HG03196 (cell line): Measurements from ENCODE around the gene FAM240A.
"Not testable (repeated sequence)": the region's sequence is repeated elsewhere in the genome, so short reads cannot be mapped to it uniquely, and the experiment has no call there.

ENCODE experiments used
- ATAC-seq: cut with Tn5 transposase; IDR thresholded peaks from one replicate; pipeline ENCODE4 v1.9.1; 2021; ENCODE audit not compliant: unreplicated experiment

FAM240A gene

GRCh38 chr3:46612324-46612723 is at the start of gene FAM240A:
FAM240A (plus strand) TSS chr3:46612525; CDS start chr3:46612684, 159 bp downstream.
- ATAC-seq, result no peak

GRCh38 chr3:46564190-46565021 is 47.9 kb upstream of the FAM240A start:
- no peak for ATAC-seq

GRCh38 chr3:46565077-46565476 is 47.2 kb upstream of the FAM240A start:
- ATAC-seq, result no peak

GRCh38 chr3:46565607-46566039 is 46.7 kb upstream of the FAM240A start:
- no peak for ATAC-seq

GRCh38 chr3:46566040-46566641 is 46.2 kb upstream of the FAM240A start, which contains the start of gene LRRC2:
LRRC2 (minus strand) TSS chr3:46566302; CDS start chr3:46551591, 14,711 bp downstream.
- ATAC-seq, result no peak

GRCh38 chr3:46571684-46572083 is 40.6 kb upstream of the FAM240A start:
- no peak for ATAC-seq

GRCh38 chr3:46573701-46574100 is 38.6 kb upstream of the FAM240A start:
- ATAC-seq, result no peak

- no peak for ATAC-seq
Measured at GRCh38 chr3:46574243-46574646, 38.1 kb upstream of the FAM240A start.

GRCh38 chr3:46574881-46575576 is 37.3 kb upstream of the FAM240A start:
- ATAC-seq, result no peak

- no peak for ATAC-seq
Measured at GRCh38 chr3:46575577-46576222, 36.6 kb upstream of the FAM240A start.

GRCh38 chr3:46576386-46576785 is 35.9 kb upstream of the FAM240A start:
- no peak for ATAC-seq

GRCh38 chr3:46576879-46577278 is 35.4 kb upstream of the FAM240A start:
- ATAC-seq, result no peak

GRCh38 chr3:46577580-46578249 is 34.6 kb upstream of the FAM240A start:
- not testable (repeated sequence) for ATAC-seq

- no peak for ATAC-seq
Measured at GRCh38 chr3:46578973-46579755, 33.2 kb upstream of the FAM240A start.

GRCh38 chr3:46579756-46580286 is 32.5 kb upstream of the FAM240A start:
- no peak for ATAC-seq

- ATAC-seq, result no peak
Measured at GRCh38 chr3:46580675-46581074, 31.6 kb upstream of the FAM240A start.

GRCh38 chr3:46584598-46585467 is 27.5 kb upstream of the FAM240A start:
- ATAC-seq, result no peak

GRCh38 chr3:46585799-46586693 is 26.3 kb upstream of the FAM240A start:
- no peak for ATAC-seq
